Mesendoderm (in vitro differentiated cells): ENCODE measurements around the gene TNNT3.

Source experiments
- DNase-seq: peaks from one replicate; pipeline ENCODE4 v3.0.0; 2013
- H2AK5ac ChIP-seq: 2 replicates; pipeline ENCODE4 v1.6.1; 2013; ENCODE audit warnings: low read length, inconsistent platforms
- H2BK120ac ChIP-seq: 2 replicates; pipeline ENCODE4 v1.6.1; 2013; ENCODE audit warnings: low read depth, mild to moderate bottlenecking, low read length, moderate library complexity, mixed read lengths
- H2BK15ac ChIP-seq: replicated peaks from 2 replicates; pipeline ENCODE4 v1.6.1; 2013; ENCODE audit warnings: low read depth, mild to moderate bottlenecking, moderate library complexity
- H2BK5ac ChIP-seq: 2 replicates; pipeline ENCODE4 v1.6.1; 2013; ENCODE audit warnings: low read length, inconsistent platforms
- H3K18ac ChIP-seq: 2 replicates; pipeline ENCODE4 v1.6.1; 2013; ENCODE audit warnings: mild to moderate bottlenecking, low read length, mixed read lengths
- H3K23ac ChIP-seq: one replicate; pipeline ENCODE4 v1.6.1; 2013; ENCODE audit warnings: low read length
- H3K27ac ChIP-seq: 2 replicates; pipeline ENCODE4 v1.5.1; 2013; ENCODE audit warnings: low read depth, mild to moderate bottlenecking, inconsistent platforms, low read length, moderate library complexity
- H3K27me3 ChIP-seq: 2 replicates; pipeline ENCODE4 v1.6.1; 2013; ENCODE audit warnings: low read length, control low read depth, mild to moderate bottlenecking, inconsistent platforms; ENCODE audit not compliant: insufficient read depth, poor library complexity
- H3K36me3 ChIP-seq: 2 replicates; pipeline ENCODE4 v1.6.1; 2013; ENCODE audit warnings: low read length, inconsistent platforms; ENCODE audit not compliant: control insufficient read depth, insufficient read depth
- H3K4ac ChIP-seq: one replicate; pipeline ENCODE4 v1.6.1; 2013; ENCODE audit warnings: low read depth, mild to moderate bottlenecking, low read length, moderate library complexity
- H3K4me1 ChIP-seq: 2 replicates; pipeline ENCODE4 v1.6.1; 2013; ENCODE audit warnings: low read depth, low read length, inconsistent platforms; ENCODE audit not compliant: control insufficient read depth
- H3K4me2 ChIP-seq: 2 replicates; pipeline ENCODE4 v1.6.1; 2013; ENCODE audit warnings: low read length
- H3K4me3 ChIP-seq: 2 replicates; pipeline ENCODE4 v1.5.1; 2013; ENCODE audit warnings: mild to moderate bottlenecking, low read length
- H3K56ac ChIP-seq: one replicate; pipeline ENCODE4 v1.6.1; 2013; ENCODE audit warnings: low read length
- H3K79me1 ChIP-seq: 2 replicates; pipeline ENCODE4 v1.6.1; 2013; ENCODE audit warnings: low read length, inconsistent platforms
- H3K79me2 ChIP-seq: 2 replicates; pipeline ENCODE4 v1.6.1; 2013; ENCODE audit warnings: mild to moderate bottlenecking, low read length; ENCODE audit not compliant: control insufficient read depth, insufficient read depth
- H3K9ac ChIP-seq: 2 replicates; pipeline ENCODE4 v1.6.1; 2013; ENCODE audit warnings: low read length, inconsistent platforms
- H4K5ac ChIP-seq: one replicate; pipeline ENCODE4 v1.6.1; 2013; ENCODE audit warnings: low read length
- H4K8ac ChIP-seq: one replicate; pipeline ENCODE4 v1.6.1; 2013; ENCODE audit warnings: low read depth, mild to moderate bottlenecking, control low read depth, low read length, moderate library complexity
- WGBS: extraction: QIAGEN DNeasy Blood & Tissue Kit; methylation state at CpG from one replicate; pipeline ENCODE4 v1.1.7; 2013; ENCODE audit warnings: low lambda C conversion rate, missing lambda C conversion rate; ENCODE audit not compliant: insufficient coverage; ENCODE audit errors: extremely low coverage; 5-methylcytosine and 5-hydroxymethylcytosine counted together

TNNT3 gene

GRCh38 chr11:1963864-1964263 lies 44.4 kb downstream of the TNNT3 start:
- Histone ChIP-seq H3K4me3 (no peak overlapping the region), H3K27ac (no peak overlapping the region), H3K4me2 (no peak overlapping the region), H3K56ac (no peak overlapping the region), H4K8ac (no peak overlapping the region), H2BK5ac (no peak overlapping the region), H4K5ac (no peak overlapping the region), H3K18ac (no peak overlapping the region), H3K23ac (no peak overlapping the region), H3K27me3 (no peaks in the 10 kb centered on the region), H3K9ac (no peak overlapping the region), H3K4me1 (no peaks in the 10 kb centered on the region), H3K79me2 (no peaks in the 10 kb centered on the region), H3K4ac (no peak overlapping the region), H3K36me3 (no peaks in the 10 kb centered on the region), H3K79me1 (no peaks in the 10 kb centered on the region), H2BK120ac (no peak overlapping the region), H2AK5ac (no peak overlapping the region), H2BK15ac (no peak overlapping the region)
- DNase-seq = no peak
- WGBS = no CpG with 5 or more reads among the region's 20 CpGs

GRCh38 chr11:1964348-1964747 lies 44.8 kb downstream of the TNNT3 start:
- WGBS = no CpG with 5 or more reads among the region's 17 CpGs
- no peak overlapping the region for H3K27ac ChIP-seq
- no peak overlapping the region for H4K5ac ChIP-seq
- H3K4ac ChIP-seq = no peak overlapping the region
- no peak overlapping the region for H3K4me2 ChIP-seq
- no peak overlapping the region for H3K4me3 ChIP-seq
- H4K8ac ChIP-seq = no peak overlapping the region
- no peaks in the 10 kb centered on the region for H3K36me3 ChIP-seq
- no peak for DNase-seq
- H3K18ac ChIP-seq = no peak overlapping the region
- H2AK5ac ChIP-seq = no peak overlapping the region
- no peaks in the 10 kb centered on the region for H3K79me2 ChIP-seq
- H3K4me1 ChIP-seq = no peaks in the 10 kb centered on the region
- no peak overlapping the region for H3K9ac ChIP-seq
- H2BK15ac ChIP-seq = no peak overlapping the region
- H3K79me1 ChIP-seq = no peaks in the 10 kb centered on the region
- H3K23ac ChIP-seq = no peak overlapping the region
- H3K27me3 ChIP-seq = no peaks in the 10 kb centered on the region
- no peak overlapping the region for H2BK5ac ChIP-seq
- no peak overlapping the region for H3K56ac ChIP-seq
- no peak overlapping the region for H2BK120ac ChIP-seq

- Histone ChIP-seq H3K27me3 (no peaks in the 10 kb centered on the region), H2BK120ac (no peak overlapping the region), H4K5ac (no peak overlapping the region), H3K56ac (no peak overlapping the region), H3K36me3 (no peaks in the 10 kb centered on the region), H3K79me1 (no peaks in the 10 kb centered on the region), H3K79me2 (no peaks in the 10 kb centered on the region), H3K18ac (no peak overlapping the region), H3K9ac (no peak overlapping the region), H2BK15ac (no peak overlapping the region), H3K4ac (no peak overlapping the region), H2AK5ac (no peak overlapping the region), H3K4me2 (no peak overlapping the region), H3K4me3 (no peak overlapping the region), H3K27ac (no peak overlapping the region), H4K8ac (no peak overlapping the region), H2BK5ac (no peak overlapping the region), H3K23ac (no peak overlapping the region), H3K4me1 (no peaks in the 10 kb centered on the region)
- DNase-seq = no peak
- WGBS = no CpG with 5 or more reads among the region's 20 CpGs
These were observed 45.5 kb downstream of the TNNT3 start for GRCh38 chr11:1964955-1965354.

GRCh38 chr11:1966531-1966930 lies 47.0 kb downstream of the TNNT3 start:
- H3K56ac ChIP-seq = no peak overlapping the region
- H3K4me1 ChIP-seq = no peaks in the 10 kb centered on the region
- no CpG with 5 or more reads among the region's 18 CpGs for WGBS

GRCh38 chr11:1967641-1968225 lies 48.2 kb downstream of the TNNT3 start:
- WGBS = no CpG with 5 or more reads among the region's 21 CpGs

More at GRCh38 chr11:1966531-1966930, 47.0 kb downstream of the TNNT3 start:
- H3K27ac ChIP-seq = no peak overlapping the region
- no peak overlapping the region for H3K23ac ChIP-seq
- no peak overlapping the region for H3K9ac ChIP-seq
- DNase-seq = no peak
- no peaks in the 10 kb centered on the region for H3K27me3 ChIP-seq
- no peaks in the 10 kb centered on the region for H3K79me2 ChIP-seq
- no peak overlapping the region for H2BK5ac ChIP-seq
- H4K8ac ChIP-seq = no peak overlapping the region
- H3K4me3 ChIP-seq = no peak overlapping the region
- no peaks in the 10 kb centered on the region for H3K79me1 ChIP-seq
- no peak overlapping the region for H2AK5ac ChIP-seq
- no peak overlapping the region for H2BK120ac ChIP-seq
- H2BK15ac ChIP-seq = no peak overlapping the region
- H4K5ac ChIP-seq = no peak overlapping the region
- no peak overlapping the region for H3K4me2 ChIP-seq
- no peak overlapping the region for H3K4ac ChIP-seq
- H3K36me3 ChIP-seq = no peaks in the 10 kb centered on the region
- no peak overlapping the region for H3K18ac ChIP-seq

GRCh38 chr11:1968454-1969002 lies 49.0 kb downstream of the TNNT3 start:
- Histone ChIP-seq H3K18ac (no peak overlapping the region), H3K79me2 (no peaks in the 10 kb centered on the region), H2AK5ac (no peak overlapping the region), H2BK120ac (no peak overlapping the region), H3K56ac (no peak overlapping the region), H3K36me3 (no peaks in the 10 kb centered on the region), H2BK15ac (no peak overlapping the region), H4K5ac (no peak overlapping the region), H3K4me3 (no peak overlapping the region), H2BK5ac (no peak overlapping the region), H3K79me1 (no peaks in the 10 kb centered on the region), H3K27ac (no peak overlapping the region), H3K9ac (no peak overlapping the region), H3K4me1 (no peaks in the 10 kb centered on the region), H3K4ac (no peak overlapping the region), H3K27me3 (no peaks in the 10 kb centered on the region), H3K4me2 (no peak overlapping the region), H3K23ac (no peak overlapping the region), H4K8ac (no peak overlapping the region)
- no peak for DNase-seq
- no CpG with 5 or more reads among the region's 24 CpGs for WGBS

More at GRCh38 chr11:1967641-1968225, 48.2 kb downstream of the TNNT3 start:
- H3K27ac ChIP-seq = no peak overlapping the region
- H3K4me2 ChIP-seq = no peak overlapping the region
- DNase-seq = no peak
- no peak overlapping the region for H3K56ac ChIP-seq
- H3K4me1 ChIP-seq = no peaks in the 10 kb centered on the region
- no peaks in the 10 kb centered on the region for H3K36me3 ChIP-seq
- H2BK15ac ChIP-seq = no peak overlapping the region
- H3K23ac ChIP-seq = no peak overlapping the region
- H2BK120ac ChIP-seq = no peak overlapping the region
- H3K4ac ChIP-seq = no peak overlapping the region
- H4K8ac ChIP-seq = no peak overlapping the region
- H4K5ac ChIP-seq = no peak overlapping the region
- no peak overlapping the region for H3K9ac ChIP-seq
- H2AK5ac ChIP-seq = no peak overlapping the region
- no peaks in the 10 kb centered on the region for H3K27me3 ChIP-seq
- no peak overlapping the region for H3K18ac ChIP-seq
- no peaks in the 10 kb centered on the region for H3K79me2 ChIP-seq
- no peaks in the 10 kb centered on the region for H3K79me1 ChIP-seq
- H2BK5ac ChIP-seq = no peak overlapping the region
- no peak overlapping the region for H3K4me3 ChIP-seq
